Erythroblast (primary cell): ENCODE results near the gene IRAK1.

Source experiments
- DNase-seq, 2 experiments: peaks; one replicate each; lab custom pipeline; 2025; lab: John Stamatoyannopoulos, UW
- GATA1 ChIP-seq: IDR thresholded peaks from 2 replicates; pipeline ENCODE4 v1.6.1; 2011; ENCODE audit warnings: low read depth, mild to moderate bottlenecking, control low read depth, low read length, moderate library complexity
- POLR2A ChIP-seq: IDR thresholded peaks from 2 replicates; pipeline ENCODE4 v1.6.1; 2011; ENCODE audit warnings: mild to moderate bottlenecking, low read length

Gene IRAK1

GRCh38 chrX:153971124-153971449, 48.6 kb downstream of the IRAK1 start:
- peak; percentile 85 to 86 for DNase-seq
- TF ChIP-seq POLR2A, result no peak
- TF ChIP-seq GATA1, result no peak

- TF ChIP-seq GATA1, result no peak
- peak; percentile 11 for TF ChIP-seq POLR2A
- peak; percentile 79 to 85 for DNase-seq
These were observed 49.2 kb downstream of the IRAK1 start for GRCh38 chrX:153970357-153971123.

DNA sequence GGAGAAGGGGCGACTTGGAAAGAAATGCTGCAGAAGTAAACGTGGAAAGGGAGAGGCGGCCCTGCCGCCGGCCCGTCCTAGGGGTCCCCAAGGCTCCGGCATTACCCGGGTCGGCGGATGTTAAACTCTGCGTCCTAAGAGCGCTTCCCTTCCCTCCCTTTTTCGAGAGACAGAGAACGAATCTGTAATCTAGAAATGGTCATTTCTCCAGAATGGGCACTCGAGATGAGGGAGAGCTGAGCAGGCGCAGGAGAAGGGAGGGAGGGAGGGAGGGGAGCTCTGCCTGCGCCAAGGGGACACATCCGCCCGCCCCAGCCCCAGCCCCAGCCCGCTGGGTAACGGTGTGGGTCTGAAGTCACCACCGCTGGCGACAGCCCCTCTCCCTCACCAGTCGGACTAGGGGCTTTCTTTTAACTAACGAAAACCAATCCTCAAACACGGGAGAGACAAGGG, 49.8 kb downstream of the IRAK1 start:
- no peak for TF ChIP-seq GATA1
- DNase-seq, result peak in 1 of 2 experiments; percentile 64

DNA sequence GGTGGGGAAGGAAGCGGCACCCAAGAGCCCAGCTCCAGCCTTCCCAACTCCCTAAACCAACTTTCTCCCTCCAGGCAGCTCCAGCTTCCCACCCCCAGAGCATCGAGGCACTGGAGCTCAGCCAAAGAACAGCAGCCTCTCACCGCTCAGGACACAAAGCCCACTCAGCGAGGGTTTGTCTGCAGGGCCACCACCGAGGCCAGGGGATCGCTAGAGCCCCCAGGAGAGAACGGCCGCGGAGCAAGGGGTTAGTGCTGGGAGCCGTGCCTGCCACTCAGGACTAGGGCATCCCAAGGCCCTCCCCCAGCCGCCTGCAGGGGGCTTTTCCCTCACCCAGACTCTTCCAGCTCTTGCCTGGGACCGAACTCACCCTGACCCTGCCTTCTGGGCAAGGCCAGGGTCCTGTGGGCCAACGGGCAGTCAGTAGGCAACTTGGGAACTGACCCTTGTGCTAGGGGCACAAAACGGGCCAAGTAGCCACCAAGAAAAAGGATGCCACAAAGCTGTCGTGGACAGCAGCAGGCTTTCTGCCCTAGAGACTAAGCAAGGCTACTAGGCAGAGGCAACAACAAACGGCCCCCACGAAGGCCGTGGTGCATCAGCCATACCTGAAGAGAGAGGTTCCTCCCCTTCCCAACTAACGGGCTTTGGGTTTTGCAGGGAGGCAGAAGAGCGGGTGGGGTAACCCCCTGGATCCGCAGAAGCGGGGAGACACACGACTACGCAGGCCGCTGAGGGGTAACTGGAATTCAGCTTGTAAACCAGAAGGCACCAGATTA, 50.4 kb downstream of the IRAK1 start:
- no peak for TF ChIP-seq GATA1
- no peak for TF ChIP-seq POLR2A
- peak in 1 of 2 experiments; percentile 48 for DNase-seq

DNA sequence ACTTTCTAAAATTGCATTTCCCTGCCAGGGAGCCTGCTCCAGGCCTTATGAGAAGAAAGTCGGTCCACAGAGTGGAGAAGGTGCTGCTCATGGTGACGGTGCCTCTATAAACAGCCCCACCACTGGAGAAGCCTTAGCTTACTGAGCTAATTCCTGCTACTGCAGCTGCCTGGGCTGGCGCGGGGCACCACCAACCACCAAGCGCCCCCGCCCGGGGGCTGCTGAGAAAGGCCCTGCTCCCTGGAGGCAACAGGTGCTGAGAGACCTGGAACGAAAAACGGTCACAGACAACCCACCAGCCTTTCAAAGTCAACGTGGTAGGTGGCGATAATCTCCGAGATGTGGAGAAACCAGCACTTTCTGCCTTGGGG, 51.0 kb downstream of the IRAK1 start:
- peak; percentile 54 to 63 for DNase-seq
- no peak for TF ChIP-seq GATA1
- TF ChIP-seq POLR2A, result no peak

GRCh38 chrX:153968255-153968654, 51.4 kb downstream of the IRAK1 start:
- TF ChIP-seq GATA1 (no peak), POLR2A (no peak)
- DNase-seq, result no peak

GRCh38 chrX:153967536-153968224, 52.0 kb downstream of the IRAK1 start:
- no peak for DNase-seq
- TF ChIP-seq GATA1 (no peak), POLR2A (no peak)

DNA sequence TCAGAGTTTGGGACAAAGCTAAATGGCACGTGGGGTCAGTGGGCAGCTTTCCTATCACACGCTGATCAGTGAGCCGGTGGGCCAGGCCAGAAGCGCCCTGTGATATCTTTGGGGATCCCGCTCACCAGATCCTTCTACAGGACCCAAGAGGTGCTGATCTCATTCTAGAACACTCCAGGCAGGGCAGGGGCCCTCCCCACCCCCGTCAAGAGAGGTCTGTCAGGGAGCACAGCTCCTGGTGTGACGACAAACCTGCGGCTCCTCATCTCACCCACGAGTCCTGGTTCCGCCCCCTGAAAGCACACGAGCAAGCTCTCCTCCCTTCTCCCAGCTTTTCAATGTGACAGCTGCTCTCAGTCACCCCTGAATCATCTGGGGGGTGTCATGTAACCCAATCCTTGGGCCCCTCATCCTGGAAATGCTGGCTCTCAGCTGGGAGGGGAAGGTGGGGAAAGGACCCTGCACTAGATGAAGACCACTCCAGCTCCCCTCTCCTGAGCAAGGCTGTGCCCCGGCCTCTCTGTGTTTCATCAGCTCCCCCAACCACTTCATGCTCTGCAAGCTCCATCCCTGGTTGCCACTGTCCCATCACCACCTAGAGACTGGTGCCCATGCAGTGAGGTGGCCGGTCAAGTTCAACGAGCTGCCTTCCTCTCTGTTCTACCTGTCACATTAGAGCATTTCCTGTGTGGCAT, 52.7 kb downstream of the IRAK1 start:
- TF ChIP-seq POLR2A, result no peak
- no peak for TF ChIP-seq GATA1

GRCh38 chrX:153966283-153966688, 53.4 kb downstream of the IRAK1 start:
- DNase-seq, result no peak
- no peak for TF ChIP-seq GATA1
- no peak for TF ChIP-seq POLR2A

More for the DNA sequence above, 52.7 kb downstream of the IRAK1 start:
- no peak for DNase-seq

DNA sequence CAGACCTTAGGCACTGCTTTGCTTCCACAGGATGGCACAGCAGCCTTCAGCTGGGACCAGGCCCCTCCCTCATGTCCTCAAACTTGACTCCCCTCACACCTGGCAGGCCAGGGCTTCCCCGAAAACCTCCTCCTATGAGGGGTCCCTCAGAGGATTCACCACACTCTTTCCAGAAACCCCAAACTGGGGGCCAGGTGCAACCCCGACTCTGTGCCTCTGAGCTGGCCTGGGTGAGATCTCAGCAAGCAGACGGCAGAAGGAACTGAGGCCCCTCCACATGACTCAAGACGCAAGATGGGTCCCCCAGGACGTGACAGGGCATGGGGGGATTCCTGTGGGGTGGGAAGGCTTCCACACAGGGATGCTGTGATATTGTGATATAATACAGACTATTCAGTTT, 54.3 kb downstream of the IRAK1 start:
- TF ChIP-seq GATA1 (no peak), POLR2A (no peak)

DNA sequence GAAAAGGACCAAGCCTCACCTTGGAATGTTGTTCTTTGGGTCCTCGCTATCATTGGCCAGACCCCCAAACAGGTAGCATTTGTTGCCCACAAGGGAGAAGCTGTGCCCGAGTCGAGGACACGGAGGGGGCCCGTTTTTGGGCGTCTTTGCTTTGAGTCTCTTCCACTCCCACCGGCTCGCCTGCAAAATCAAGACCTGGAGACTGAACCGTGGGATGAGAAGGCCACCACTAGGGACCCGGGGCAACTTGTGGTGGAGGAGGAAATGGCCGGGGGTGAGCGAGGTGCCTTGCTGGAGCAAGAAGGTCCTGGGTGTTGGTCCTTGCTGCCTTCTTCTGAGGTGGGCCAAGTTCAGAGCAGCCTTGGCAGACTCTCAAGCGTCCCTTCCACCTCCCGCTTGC, 55.6 kb downstream of the IRAK1 start:
- no peak for DNase-seq
- TF ChIP-seq GATA1, result no peak
- no peak for TF ChIP-seq POLR2A

More for the DNA sequence above, 54.3 kb downstream of the IRAK1 start:
- DNase-seq, result no peak

- no peak for DNase-seq
- TF ChIP-seq GATA1 (no peak), POLR2A (no peak)
These were observed 56.2 kb downstream of the IRAK1 start for GRCh38 chrX:153963546-153963945.

DNA sequence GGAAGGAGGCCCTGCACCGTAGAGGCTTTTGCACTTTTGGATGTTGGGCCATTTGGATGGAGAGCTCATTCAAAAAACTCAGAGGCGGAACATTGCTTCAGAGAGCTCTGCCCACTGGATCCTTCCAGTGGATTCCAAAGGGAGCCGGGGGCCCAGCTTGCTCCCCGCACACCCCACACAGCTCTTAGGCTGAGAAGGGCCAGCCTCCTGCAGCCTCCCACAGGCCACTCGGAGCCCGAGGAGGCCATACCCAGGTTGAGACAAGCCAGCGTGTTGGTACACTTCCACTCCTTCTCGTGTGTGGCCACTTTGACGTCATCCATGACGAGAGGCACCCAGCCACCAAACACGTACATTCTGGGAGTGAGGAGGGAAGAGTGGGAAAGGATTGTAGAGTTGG, 58.4 kb downstream of the IRAK1 start:
- DNase-seq, result no peak
- no peak for TF ChIP-seq GATA1
- no peak for TF ChIP-seq POLR2A
